SU-DHL-6 (cell line): Measurements from ENCODE around the gene SLC12A8.

Experiments
- CTCF ChIP-seq: fragments of 200-600 bp; sonication (generic); IDR thresholded peaks from one replicate; pipeline ENCODE4 v1.5.1; 2017; ENCODE audit warnings: antibody characterized with exemption, mild to moderate bottlenecking, low read length, moderate library complexity; ENCODE audit not compliant: insufficient read depth, poor library complexity, severe bottlenecking
- EZH2phosphoT487 ChIP-seq: fragments of 200-600 bp; sonication (generic), shearing (Covaris generic); conservative IDR thresholded peaks from 2 replicates; pipeline ENCODE4 v1.6.1; 2018; ENCODE audit warnings: mild to moderate bottlenecking, antibody characterized with exemption, low read length, moderate library complexity, mixed read lengths

DNA sequence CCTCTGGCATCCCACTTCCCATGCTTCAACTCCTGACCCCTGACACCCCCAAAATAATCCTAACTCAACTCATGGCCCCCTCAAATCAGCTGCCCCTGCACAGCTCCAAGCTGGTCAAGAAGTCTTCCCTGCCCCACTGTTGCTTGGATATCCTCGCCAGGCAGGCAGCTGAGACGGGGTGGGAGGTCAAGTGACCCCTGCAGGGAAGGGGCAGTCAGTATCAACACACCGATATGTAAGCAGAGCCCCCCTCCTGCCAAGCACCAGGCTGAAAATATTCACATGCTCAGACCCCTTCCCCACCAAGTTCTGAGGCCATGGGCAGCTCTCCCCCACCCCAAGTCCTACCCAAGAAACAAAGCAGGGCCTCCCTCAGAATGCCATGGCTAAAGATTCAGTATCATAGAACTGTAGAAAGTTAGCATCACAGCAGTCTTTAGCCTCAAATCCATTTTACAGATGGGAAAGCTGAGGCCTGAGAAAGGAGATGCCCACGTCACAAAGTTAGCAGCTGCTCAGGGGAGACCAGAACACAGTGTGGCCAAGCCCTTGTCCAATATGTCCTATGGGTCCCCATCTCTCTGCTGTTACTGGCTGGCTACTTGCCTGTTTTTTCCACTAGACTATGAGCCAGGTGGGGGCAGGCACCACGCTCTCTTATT lies 67.8 kb downstream of the SLC12A8 start:
- no peak for TF ChIP-seq CTCF
- TF ChIP-seq EZH2phosphoT487, result no peak
